SK-N-SH (cell line): ENCODE data around the gene ATXN7L2.

Source experiments
- CHD2 ChIP-seq: fragments of 150-350 bp; IDR thresholded peaks from 2 replicates; pipeline ENCODE4 v1.6.1; 2018; ENCODE audit warnings: low read length; ENCODE audit not compliant: partially characterized antibody
- EP300 ChIP-seq, 2 experiments: IDR thresholded peaks; 2 replicates each; pipeline versions ENCODE4 v1.4.0 to v1.6.1; 2012; ENCODE audit warnings: borderline replicate concordance in 1 of 2, low read depth in 1 of 2, low read length in 1 of 2
- EZH2phosphoT487 ChIP-seq: fragments of 200-600 bp; sonication (generic); IDR thresholded peaks from 2 replicates; pipeline ENCODE4 v1.6.1; 2017; ENCODE audit warnings: low read depth, mixed run types, mild to moderate bottlenecking, antibody characterized with exemption, moderate library complexity, borderline replicate concordance
- GABPA ChIP-seq: IDR thresholded peaks from 2 replicates; pipeline ENCODE4 v1.4.0; 2012; ENCODE audit warnings: low read depth, mild to moderate bottlenecking
- MXI1 ChIP-seq: IDR thresholded peaks from 2 replicates; pipeline ENCODE4 v1.6.1; 2012; ENCODE audit warnings: mild to moderate bottlenecking, low read depth, low read length, improper control_type of control experiment
- POLR2AphosphoS5 ChIP-seq: IDR thresholded peaks from 2 replicates; pipeline ENCODE4 v1.6.1; 2012; ENCODE audit warnings: low read depth, low read length
- RAD21 ChIP-seq: IDR thresholded peaks from 2 replicates; pipeline ENCODE4 v1.6.1; 2012; ENCODE audit warnings: mild to moderate bottlenecking, low read length
- RCOR1 ChIP-seq: fragments of 150-350 bp; IDR thresholded peaks from 2 replicates; pipeline ENCODE4 v1.6.1; 2017; ENCODE audit warnings: antibody characterized with exemption, low read length
- RFX5 ChIP-seq: IDR thresholded peaks from 2 replicates; pipeline ENCODE4 v1.6.1; 2012; ENCODE audit warnings: mild to moderate bottlenecking, improper control_type of control experiment, low read length
- SIN3A ChIP-seq: IDR thresholded peaks from 2 replicates; pipeline ENCODE4 v1.6.1; 2012; ENCODE audit warnings: low read depth, mild to moderate bottlenecking, low read length, moderate library complexity, borderline replicate concordance
- ZBTB33 ChIP-seq: IDR thresholded peaks from 2 replicates; pipeline ENCODE4 v1.4.0; 2012; ENCODE audit warnings: low read depth, borderline replicate concordance
- TF ChIP-seq, protein P1 (sequence below): fragments of 200-600 bp; sonication (generic); IDR thresholded peaks from 2 replicates; pipeline ENCODE4 v1.6.1; 2017; ENCODE audit warnings: antibody characterized with exemption, mild to moderate bottlenecking, moderate library complexity

GRCh38 chr1:109490029-109490933 lies 6.6 kb downstream of the ATXN7L2 start:
- TF ChIP-seq POLR2AphosphoS5: no peak
- TF ChIP-seq, protein P1, sequence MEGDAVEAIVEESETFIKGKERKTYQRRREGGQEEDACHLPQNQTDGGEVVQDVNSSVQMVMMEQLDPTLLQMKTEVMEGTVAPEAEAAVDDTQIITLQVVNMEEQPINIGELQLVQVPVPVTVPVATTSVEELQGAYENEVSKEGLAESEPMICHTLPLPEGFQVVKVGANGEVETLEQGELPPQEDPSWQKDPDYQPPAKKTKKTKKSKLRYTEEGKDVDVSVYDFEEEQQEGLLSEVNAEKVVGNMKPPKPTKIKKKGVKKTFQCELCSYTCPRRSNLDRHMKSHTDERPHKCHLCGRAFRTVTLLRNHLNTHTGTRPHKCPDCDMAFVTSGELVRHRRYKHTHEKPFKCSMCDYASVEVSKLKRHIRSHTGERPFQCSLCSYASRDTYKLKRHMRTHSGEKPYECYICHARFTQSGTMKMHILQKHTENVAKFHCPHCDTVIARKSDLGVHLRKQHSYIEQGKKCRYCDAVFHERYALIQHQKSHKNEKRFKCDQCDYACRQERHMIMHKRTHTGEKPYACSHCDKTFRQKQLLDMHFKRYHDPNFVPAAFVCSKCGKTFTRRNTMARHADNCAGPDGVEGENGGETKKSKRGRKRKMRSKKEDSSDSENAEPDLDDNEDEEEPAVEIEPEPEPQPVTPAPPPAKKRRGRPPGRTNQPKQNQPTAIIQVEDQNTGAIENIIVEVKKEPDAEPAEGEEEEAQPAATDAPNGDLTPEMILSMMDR: peak; percentile 77
- TF ChIP-seq MXI1: no peak
- TF ChIP-seq SIN3A: no peak
- TF ChIP-seq EP300 (IDR thresholded peaks at IDR 0.05; ENCODE audit: borderline replicate concordance in 1 of 2, low read depth in 1 of 2, low read length in 1 of 2): no peak
- TF ChIP-seq EZH2phosphoT487: no peak
- TF ChIP-seq GABPA: no peak
- no peak for TF ChIP-seq CHD2
- TF ChIP-seq ZBTB33: no peak
- peak; percentile 61 for TF ChIP-seq RAD21
- TF ChIP-seq RFX5: no peak
- TF ChIP-seq RCOR1: no peak
